Measurements from ENCODE around the gene MPP1.
A peak's percentile ranks its signal among the peaks of the same experiment; 100 is the strongest.

GRCh38 chrX:154775419-154776349, 29.6 kb downstream of the MPP1 start:
- TF ChIP-seq POLR2AphosphoS5 (IDR thresholded peaks at IDR 0.05; ENCODE audit: control insufficient read depth, insufficient read depth, low read depth, low read length) = peak; percentile 46; the same call in 1 of the 2 replicates
- no peak for TF ChIP-seq ATF4 (CRISPR knock-in tag; IDR thresholded peaks at IDR 0.05)
- no peak for TF ChIP-seq FOXP1 (CRISPR knock-in tag; IDR thresholded peaks at IDR 0.05)
- no peak for TF ChIP-seq ZKSCAN1 (IDR thresholded peaks at IDR 0.05; ENCODE audit: low read depth, low read length)
- no peak for TF ChIP-seq CUX1 (CRISPR knock-in tag; IDR thresholded peaks at IDR 0.05)
- no peak for TF ChIP-seq CTCF (IDR thresholded peaks at IDR 0.05 in 2 of 3, conservative IDR thresholded peaks at IDR 0.05 in 1 of 3; ENCODE audit: insufficient read depth in 2 of 3, low read depth in 1 of 3, low read length in 3 of 3)
- no peak for TF ChIP-seq RBM22 (IDR thresholded peaks at IDR 0.05; ENCODE audit: low read depth, low read length, poor library complexity, severe bottlenecking)
- TF ChIP-seq POLR2A (conservative IDR thresholded peaks at IDR 0.05) = peak; percentile 44
- no peak for TF ChIP-seq ATF2 (CRISPR knock-in tag; IDR thresholded peaks at IDR 0.05)
